Right renal cortex interstitium (tissue), 3 donors: ENCODE results near the gene PERM1. TPM values are rescaled to one million over a fixed set of nuclear protein-coding genes. Genes with fewer than 3 reads are reported as not detected.
"Not testable (repeated sequence)": the region's sequence is repeated elsewhere in the genome, so short reads cannot be mapped to it uniquely, and the experiment has no call there.

Experiments used
- DNase-seq, 3 donors: peaks; one replicate each; pipeline ENCODE4 v3.0.0-alpha.2; 2013; ENCODE audit warnings: low read depth in 3 of 3, low spot score in 2 of 3
- polyA plus RNA-seq, 3 donors: library from polyadenylated mRNA; unstranded; fragments of 120-200 nt; gene quantifications; one replicate each; pipeline ENCODE4 v1.2.1, GENCODE V29; 2013; ENCODE audit not compliant: insufficient read length in 3 of 3

The PERM1 gene
- polyA plus RNA-seq, 3 donors: 0.17 to 0.21 TPM; not detected in 1

- DNase-seq: no peak
Observed at GRCh38 chr1:950881-951280, 31.0 kb downstream of the PERM1 start.

GRCh38 chr1:950268-950667, 31.6 kb downstream of the PERM1 start:
- DNase-seq: no peak

GRCh38 chr1:947958-948357, 33.9 kb downstream of the PERM1 start:
- DNase-seq: no peak

GRCh38 chr1:946811-947210, 35.1 kb downstream of the PERM1 start:
- not testable (repeated sequence) for DNase-seq

GRCh38 chr1:945688-946556, 36.0 kb downstream of the PERM1 start:
- DNase-seq: no peak

- peak in 2 of 3 donors; percentile 83 for DNase-seq
Observed at GRCh38 chr1:944341-945325, 37.3 kb downstream of the PERM1 start.

- DNase-seq: no peak
Observed at GRCh38 chr1:943545-944340, 38.1 kb downstream of the PERM1 start.

GRCh38 chr1:942864-943533, 38.9 kb downstream of the PERM1 start:
- DNase-seq: no peak

GRCh38 chr1:942411-942821, 39.5 kb downstream of the PERM1 start:
- DNase-seq: no peak

- DNase-seq: no peak
Observed at GRCh38 chr1:941588-942383, 40.1 kb downstream of the PERM1 start.

- DNase-seq: no peak
Observed at GRCh38 chr1:941015-941587, 40.8 kb downstream of the PERM1 start.

GRCh38 chr1:940107-941014, 41.5 kb downstream of the PERM1 start:
- DNase-seq: peak in 2 of 3 donors; percentile 78 to 80

GRCh38 chr1:939511-940106, 42.3 kb downstream of the PERM1 start:
- DNase-seq: no peak

GRCh38 chr1:938711-939489, 43.0 kb downstream of the PERM1 start:
- DNase-seq: no peak

GRCh38 chr1:938088-938683, 43.7 kb downstream of the PERM1 start:
- DNase-seq: no peak

GRCh38 chr1:937521-937920, 44.4 kb downstream of the PERM1 start:
- no peak for DNase-seq
